K562 (cell line): Measurements from ENCODE around the gene TACC3. TPM values are rescaled to one million over a fixed set of nuclear protein-coding genes. Genes with fewer than 3 reads are reported as not detected.

Experiments used
- ATAC-seq: fragments of 200-7000 bp; cut with Tn5 transposase; 3 replicates; pipeline ENCODE4 v1.9.1; 2020; ENCODE audit warnings: moderate library complexity
- BruUV-seq: library from RNA; stranded (reverse); fragments of 400-500 nt; replicated peaks from 2 replicates; lab custom pipeline; 2021; lab: Mats Ljungman, UMichigan
- CTCF ChIA-PET: fragments of 300-600 bp; formaldehyde crosslinking; extraction: SDS; loops from one replicate; lab custom pipeline; 2021; ENCODE audit warnings: low intra/inter-chr PET ratio; lab: Yijun Ruan, JAX
- POLR2A ChIA-PET: fragments of 300-600, 350-650 bp; sonication (Branson Sonifier 250); formaldehyde crosslinking; extraction: SDS; loops from one replicate; lab custom pipeline; 2021; ENCODE audit warnings: antibody characterized with exemption, inconsistent platforms; lab: Yijun Ruan, JAX
- DNase-seq, 4 experiments: peaks; one replicate each; pipeline versions ENCODE4 v3.0.0 to v3.0.0-alpha.2; 2011 to 2018; ENCODE audit warnings: low spot score in 3 of 4, mixed read lengths in 3 of 4; ENCODE audit errors: extremely low read depth in 1 of 4
- FAIRE-seq: peaks from 2 replicates; lab custom pipeline; 2011; peaks lifted over from hg19 to GRCh38; lab: Jason Lieb, UNC
- H2AFZ ChIP-seq: 2 replicates; pipeline ENCODE4 v1.6.0; 2011; ENCODE audit warnings: low read depth, low read length, control low read depth, inconsistent platforms
- H3K27ac ChIP-seq: fragments of 200-600 bp; 3 replicates; pipeline ENCODE4 v1.8.0; 2011; ENCODE audit warnings: low read depth, mild to moderate bottlenecking, control low read depth, inconsistent platforms, low read length, moderate library complexity, mixed read lengths; ENCODE audit errors: extremely low read depth
- H3K27me3 ChIP-seq, 2 experiments: fragments of 300-600 bp in 1 of 2; 2 replicates in 1 of 2; 3 replicates in 1 of 2; pipeline versions ENCODE4 v1.6.0 to v1.8.0; 2011; ENCODE audit warnings: inconsistent platforms in 2 of 2, low read length in 2 of 2, mild to moderate bottlenecking in 1 of 2, mixed read lengths in 1 of 2, moderate library complexity in 1 of 2; ENCODE audit not compliant: control insufficient read depth in 2 of 2, insufficient read depth in 2 of 2
- H3K36me3 ChIP-seq: fragments of 300-600 bp; 3 replicates; pipeline ENCODE4 v1.8.0; 2011; ENCODE audit warnings: mild to moderate bottlenecking, low read length, inconsistent platforms; ENCODE audit not compliant: control insufficient read depth, insufficient read depth
- H3K4me1 ChIP-seq, 2 experiments: fragments of 200-600 bp in 1 of 2; replicated peaks in 1 of 2; 2 replicates in 1 of 2; 3 replicates in 1 of 2; pipeline versions ENCODE4 v1.5.1 to v1.8.0; 2011; ENCODE audit warnings: inconsistent platforms in 2 of 2, low read length in 2 of 2, mild to moderate bottlenecking in 1 of 2, mixed read lengths in 1 of 2, moderate library complexity in 1 of 2; ENCODE audit not compliant: control insufficient read depth in 2 of 2, insufficient read depth in 2 of 2
- H3K4me2 ChIP-seq: 2 replicates; pipeline ENCODE4 v1.6.1; 2011; ENCODE audit warnings: low read length, control low read depth, inconsistent platforms, mixed read lengths; ENCODE audit not compliant: insufficient read depth
- H3K4me3 ChIP-seq: fragments of 200-600 bp; sonication (generic), shearing (Covaris generic); 2 replicates; pipeline ENCODE4 v1.5.1; 2016; ENCODE audit warnings: control low read depth, inconsistent platforms
- H3K79me2 ChIP-seq: fragments of 200-600 bp; 3 replicates; pipeline ENCODE4 v1.8.0; 2011; ENCODE audit warnings: low read length, inconsistent platforms; ENCODE audit not compliant: control insufficient read depth, insufficient read depth
- H3K9ac ChIP-seq, 2 experiments: 2 replicates each; pipeline versions ENCODE4 v1.6.0 to v1.6.1; 2011; ENCODE audit warnings: low read depth in 2 of 2, low read length in 2 of 2, control low read depth in 1 of 2, inconsistent platforms in 1 of 2, mild to moderate bottlenecking in 1 of 2, mixed read lengths in 1 of 2; ENCODE audit not compliant: insufficient read depth in 1 of 2
- H3K9me1 ChIP-seq: one replicate; pipeline ENCODE4 v1.6.0; 2011; ENCODE audit warnings: inconsistent platforms, mild to moderate bottlenecking, low read length, moderate library complexity; ENCODE audit not compliant: control insufficient read depth, insufficient read depth
- H3K9me3 ChIP-seq: replicated peaks from 2 replicates; pipeline ENCODE4 v1.5.1; 2011; ENCODE audit warnings: low read depth, low read length, inconsistent platforms; ENCODE audit not compliant: control insufficient read depth, insufficient read depth
- H4K20me1 ChIP-seq: replicated peaks from 2 replicates; pipeline ENCODE4 v1.6.1; 2011; ENCODE audit warnings: low read length, inconsistent platforms, mixed read lengths; ENCODE audit not compliant: control insufficient read depth, insufficient read depth
- ADNP ChIP-seq: fragments of 200-800 bp; sonication (Bioruptor generic); IDR thresholded peaks from 2 replicates; pipeline ENCODE4 v1.6.1; 2016; ENCODE audit warnings: missing genetic modification characterization, missing compliant biosample characterization
- ETV6 ChIP-seq, 3 experiments: fragments of 150-350 bp in 1 of 3; sonication (generic) in 1 of 3; formaldehyde crosslinking in 1 of 3; IDR thresholded peaks; 2 replicates each; pipeline versions ENCODE4 v1.6.1 to v1.8.0; 2014 to 2022; ENCODE audit warnings: borderline replicate concordance in 2 of 3, low read depth in 2 of 3, antibody characterized with exemption in 1 of 3, low read length in 1 of 3, mild to moderate bottlenecking in 1 of 3, missing genetic modification reagents in 1 of 3
- MEIS2 ChIP-seq: fragments of 450-650 bp; IDR thresholded peaks from 2 replicates; pipeline ENCODE4 v1.6.1; 2014; ENCODE audit warnings: mild to moderate bottlenecking; ENCODE audit not compliant: partially characterized antibody
- MTA1 ChIP-seq: fragments of 450-650 bp; IDR thresholded peaks from 2 replicates; pipeline ENCODE4 v1.6.1; 2017; ENCODE audit warnings: borderline replicate concordance
- NR4A1 ChIP-seq, 2 experiments: fragments of 250-450 bp in 1 of 2; fragments of 450-650 bp in 1 of 2; sonication (Bioruptor Pico) in 1 of 2; IDR thresholded peaks; 2 replicates each; pipeline versions ENCODE4 v1.4.0 to v1.6.1; 2016 to 2020; ENCODE audit warnings: mild to moderate bottlenecking in 2 of 2, missing compliant biosample characterization in 1 of 2, missing genetic modification characterization in 1 of 2, moderate library complexity in 1 of 2
- PCBP1 ChIP-seq: fragments of 200-400 bp; formaldehyde crosslinking; IDR thresholded peaks from 2 replicates; pipeline ENCODE4 v1.6.1; 2018; ENCODE audit warnings: mild to moderate bottlenecking, low read depth, low read length; ENCODE audit not compliant: poor library complexity, severe bottlenecking
- PKNOX1 ChIP-seq: fragments of 450-650 bp; IDR thresholded peaks from 2 replicates; pipeline ENCODE4 v1.6.1; 2016
- SNAPC5 ChIP-seq: fragments of 250-450 bp; sonication (Bioruptor Pico); IDR thresholded peaks from 2 replicates; pipeline ENCODE4 v1.8.0; 2021; ENCODE audit warnings: moderate library complexity, mild to moderate bottlenecking, inconsistent platforms
- TFAP4 ChIP-seq: sonication (generic); formaldehyde crosslinking; IDR thresholded peaks from 2 replicates; pipeline ENCODE4 v1.8.0; 2022; ENCODE audit warnings: missing genetic modification reagents, mild to moderate bottlenecking, moderate library complexity, borderline replicate concordance
- ZBTB11 ChIP-seq, 3 experiments: fragments of 200-800 bp in 1 of 3; fragments of 250-450 bp in 1 of 3; fragments of 450-650 bp in 1 of 3; sonication (Bioruptor Pico) in 1 of 3; sonication (Bioruptor generic) in 1 of 3; formaldehyde crosslinking in 1 of 3; IDR thresholded peaks; 2 replicates each; pipeline versions ENCODE4 v1.6.1 to v1.8.0; 2016 to 2022; ENCODE audit warnings: mild to moderate bottlenecking in 2 of 3, missing genetic modification characterization in 2 of 3, missing compliant biosample characterization in 1 of 3, moderate library complexity in 1 of 3
- ZNF239 ChIP-seq: fragments of 250-450 bp; sonication (Bioruptor Pico); IDR thresholded peaks from 2 replicates; pipeline ENCODE4 v1.4.0; 2020; ENCODE audit warnings: mild to moderate bottlenecking
- WGBS: fragments of 100-300 bp; shearing (Covaris generic); methylation state at CpG from one replicate; pipeline ENCODE4 v1.1.6; 2016; ENCODE audit warnings: low coverage, mixed read lengths; ENCODE audit not compliant: insufficient coverage; ENCODE audit errors: missing lambda C conversion rate; 5-methylcytosine and 5-hydroxymethylcytosine counted together
- in situ Hi-C: fragments of 300-500 bp; cut with MboI; formaldehyde crosslinking; loops from 4 replicates; pipeline ENCODE4 v1.15.0; 2018; ENCODE audit warnings: inconsistent platforms, mixed read lengths
- intact Hi-C: fragments of 100-400 bp; cut with micrococcal nuclease; formaldehyde crosslinking; loops from 2 replicates; pipeline ENCODE4 v1.14.2; 2022
- polyA plus RNA-seq, 8 experiments: library from polyadenylated mRNA; depleted of rRNA in 4 of 8; stranded (reverse) in 5 of 8; unstranded in 3 of 8; fragments of >200 nt; fragmentation: Nextera tagmentation in 2 of 8; fragmentation: Illumina TruSeq in 1 of 8; extraction: Ambion mirVana in 2 of 8; extraction: Trizol in 1 of 8; gene quantifications; 2 replicates each; pipeline versions ENCODE4 v1.2.1 to v1.2.3, GENCODE V29; 2011 to 2014; ENCODE audit warnings: inconsistent platforms in 1 of 8, missing spikeins in 1 of 8
- total RNA-seq, 7 experiments: library from RNA; depleted of rRNA in 6 of 7; stranded (reverse); fragments of >200 nt in 6 of 7; fragmentation: Illumina TruSeq in 2 of 7; extraction: Trizol in 2 of 7; gene quantifications; 2 replicates each; pipeline versions ENCODE4 v1.2.1 to v1.2.3, GENCODE V29; 2011 to 2021; ENCODE audit warnings: low replicate concordance in 1 of 7

Gene TACC3
- total and polyA plus RNA-seq, 9 of the 15 experiments (the other 6 are each of a cell fraction or from before 2014, with no cell fraction given): 1.9 to 122 (median 55.6) TPM

- no peak for TF ChIP-seq MTA1
These were observed 41.1 kb downstream of the TACC3 start (continued) for GRCh38 chr4:1762264-1763010.

GRCh38 chr4:1763070-1763549 is 41.8 kb downstream of the TACC3 start:
- 30% methylated on average over 28 of the region's 31 CpGs for WGBS
- Histone ChIP-seq H3K36me3 (no peaks in the 10 kb centered on the region), H4K20me1 (0 out of 2 replicates have a peak, but pooled peaks cover 3% of the 10 kb centered on the region), H3K9ac (peak overlapping the region in 1 of 2 experiments; percentile 84; a peak in 1 of 4 replicates), H2AFZ (peak overlapping the region; percentile 70), H3K4me2 (no peak overlapping the region), H3K4me1 (peaks cover 1 to 85% of the 10 kb centered on the region in 2 experiments; a peak in 3 of 5 replicates), H3K9me3 (no peaks in the 10 kb centered on the region), H3K27ac (no peak overlapping the region), H3K79me2 (no peaks in the 10 kb centered on the region), H3K27me3 (no peaks in the 10 kb centered on the region), H3K4me3 (no peak overlapping the region), H3K9me1 (no peaks in the 10 kb centered on the region)
- intact Hi-C loops (loop anchor here (1.0 kb wide), 1 partner anchor 47 kb away; no protein-coding TSS in a partner anchor), in situ Hi-C loops (no loop called here)
- POLR2A ChIA-PET: no interaction called here
- no peak for DNase-seq
- BruUV-seq: no TSS peak
- CTCF ChIA-PET: interaction anchor here (0.8 to 1.0 kb wide), 2 partner anchors 46 to 47 kb away, joined by 3 to 4 read pairs; no protein-coding TSS in a partner anchor
- ATAC-seq: peak; percentile 1; the same call in 1 of the 3 replicates
- no peak for FAIRE-seq
- TF ChIP-seq ETV6 (IDR thresholded peaks at IDR 0.05; ENCODE audit: borderline replicate concordance in 1 of 2, low read depth in 2 of 2, low read length in 1 of 2) (no peak), ETV6 (CRISPR knock-in tag; IDR thresholded peaks at IDR 0.05; ENCODE audit: borderline replicate concordance) (no peak), PCBP1 (peak; percentile 17), MEIS2 (peak; percentile 41), ZBTB11 (CRISPR knock-in tag; IDR thresholded peaks at IDR 0.05) (no peak), ADNP (tag) (no peak), ZNF239 (CRISPR knock-in tag) (no peak), TFAP4 (0 out of 2 replicates have a peak, but pooled peaks have one; percentile 2), NR4A1 (CRISPR knock-in tag; IDR thresholded peaks at IDR 0.05) (no peak), NR4A1 (tag; IDR thresholded peaks at IDR 0.05) (no peak), SNAPC5 (CRISPR knock-in tag) (no peak), PKNOX1 (0 out of 2 replicates have a peak, but pooled peaks have one; percentile 8)
